H1 (cell line): ENCODE data around the gene PCYT2. TPM values are rescaled to one million over a fixed set of nuclear protein-coding genes. Genes with fewer than 3 reads are reported as not detected.

Experiments used
- CHD2 ChIP-seq: IDR thresholded peaks from 2 replicates; pipeline ENCODE4 v1.6.1; 2012; ENCODE audit warnings: low read length, improper control_type of control experiment
- CTCF ChIP-seq, 3 experiments: IDR thresholded peaks; 1 replicate in 2 of 3; 2 replicates in 1 of 3; pipeline versions ENCODE4 v1.5.1 to v1.6.1; 2011; ENCODE audit warnings: low read length in 3 of 3, mild to moderate bottlenecking in 3 of 3, inconsistent platforms in 2 of 3, low read depth in 1 of 3, moderate library complexity in 1 of 3; ENCODE audit not compliant: insufficient read depth in 1 of 3; ENCODE audit errors: control extremely low read depth in 1 of 3
- EP300 ChIP-seq, 2 experiments: IDR thresholded peaks; 1 replicate in 1 of 2; 2 replicates in 1 of 2; pipeline ENCODE4 v1.6.1; 2011 to 2012; ENCODE audit warnings: low read depth in 2 of 2, low read length in 2 of 2, mild to moderate bottlenecking in 2 of 2, borderline replicate concordance in 1 of 2, inconsistent platforms in 1 of 2, moderate library complexity in 1 of 2
- HDAC6 ChIP-seq: IDR thresholded peaks from one replicate; pipeline ENCODE4 v1.7.1; 2012; ENCODE audit warnings: low read depth, mild to moderate bottlenecking, inconsistent platforms, low read length, moderate library complexity
- RXRA ChIP-seq: IDR thresholded peaks from 2 replicates; pipeline ENCODE4 v1.6.1; 2011; ENCODE audit warnings: low read depth, mild to moderate bottlenecking, low read length, moderate library complexity; ENCODE audit not compliant: insufficient read depth
- SIN3A ChIP-seq, 2 experiments: IDR thresholded peaks in 1 of 2; conservative IDR thresholded peaks in 1 of 2; 2 replicates each; pipeline ENCODE4 v1.6.1; 2011 to 2012; ENCODE audit warnings: low read length in 2 of 2, improper control_type of control experiment in 1 of 2, low read depth in 1 of 2, mild to moderate bottlenecking in 1 of 2
- TCF12 ChIP-seq: IDR thresholded peaks from 2 replicates; pipeline ENCODE4 v1.6.1; 2011; ENCODE audit warnings: low read depth, mild to moderate bottlenecking, low read length
- YY1 ChIP-seq: IDR thresholded peaks from 2 replicates; pipeline ENCODE4 v1.6.1; 2011; ENCODE audit warnings: low read depth, mild to moderate bottlenecking, low read length
- polyA plus RNA-seq, 7 experiments: library from polyadenylated mRNA; depleted of rRNA in 3 of 7; stranded (reverse) in 5 of 7; unstranded in 2 of 7; fragments of >200 nt in 5 of 7; fragments of 200-250 nt in 2 of 7; gene quantifications; 1 replicate in 5 of 7; 2 replicates in 1 of 7; 4 replicates in 1 of 7; pipeline versions ENCODE4 v1.2.1 to v1.2.3, GENCODE V29; 2011 to 2013; ENCODE audit warnings: missing spikeins in 2 of 7, mixed read lengths in 2 of 7
- total RNA-seq: library from RNA; stranded (reverse); fragmentation: NEBNext Ultra II Directional; extraction: Animal tissue kit (Norgen Biotek cat#: 25700); gene quantifications from 2 replicates; pipeline ENCODE4 v1.2.1, GENCODE V29; 2021
- TF ChIP-seq, protein P1 (sequence below): fragments of 300-600 bp; sonication (generic); IDR thresholded peaks from 2 replicates; pipeline ENCODE4 v1.7.1; 2012; ENCODE audit warnings: low read length, moderate library complexity, mild to moderate bottlenecking, inconsistent platforms; ENCODE audit not compliant: insufficient replicate concordance

The PCYT2 gene
- total and polyA plus RNA-seq, 2 of the 8 experiments (the other 6 are each of a cell fraction or from before 2014, with no cell fraction given) = 29.9 to 31.3 TPM

DNA sequence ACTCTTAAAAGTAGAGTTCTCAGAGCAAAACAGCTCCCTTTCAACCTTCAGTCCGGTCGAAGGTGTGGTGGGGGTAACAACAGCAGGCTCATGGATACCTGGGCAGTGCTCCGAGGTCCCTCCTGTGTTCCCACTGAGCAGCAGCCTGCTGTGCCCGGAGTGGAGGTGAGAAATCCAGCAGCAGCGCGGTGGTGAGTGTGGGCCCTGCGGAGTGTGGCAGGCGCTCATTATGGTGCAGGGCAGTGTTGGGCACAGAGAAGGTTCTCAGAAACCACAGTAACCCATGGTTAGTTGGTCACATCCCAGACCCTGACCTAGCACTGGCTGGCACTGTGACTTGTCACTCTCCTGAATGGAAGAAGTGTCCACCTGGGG lies 45.9 kb downstream of the PCYT2 start (continued):
- TF ChIP-seq, protein P1, sequence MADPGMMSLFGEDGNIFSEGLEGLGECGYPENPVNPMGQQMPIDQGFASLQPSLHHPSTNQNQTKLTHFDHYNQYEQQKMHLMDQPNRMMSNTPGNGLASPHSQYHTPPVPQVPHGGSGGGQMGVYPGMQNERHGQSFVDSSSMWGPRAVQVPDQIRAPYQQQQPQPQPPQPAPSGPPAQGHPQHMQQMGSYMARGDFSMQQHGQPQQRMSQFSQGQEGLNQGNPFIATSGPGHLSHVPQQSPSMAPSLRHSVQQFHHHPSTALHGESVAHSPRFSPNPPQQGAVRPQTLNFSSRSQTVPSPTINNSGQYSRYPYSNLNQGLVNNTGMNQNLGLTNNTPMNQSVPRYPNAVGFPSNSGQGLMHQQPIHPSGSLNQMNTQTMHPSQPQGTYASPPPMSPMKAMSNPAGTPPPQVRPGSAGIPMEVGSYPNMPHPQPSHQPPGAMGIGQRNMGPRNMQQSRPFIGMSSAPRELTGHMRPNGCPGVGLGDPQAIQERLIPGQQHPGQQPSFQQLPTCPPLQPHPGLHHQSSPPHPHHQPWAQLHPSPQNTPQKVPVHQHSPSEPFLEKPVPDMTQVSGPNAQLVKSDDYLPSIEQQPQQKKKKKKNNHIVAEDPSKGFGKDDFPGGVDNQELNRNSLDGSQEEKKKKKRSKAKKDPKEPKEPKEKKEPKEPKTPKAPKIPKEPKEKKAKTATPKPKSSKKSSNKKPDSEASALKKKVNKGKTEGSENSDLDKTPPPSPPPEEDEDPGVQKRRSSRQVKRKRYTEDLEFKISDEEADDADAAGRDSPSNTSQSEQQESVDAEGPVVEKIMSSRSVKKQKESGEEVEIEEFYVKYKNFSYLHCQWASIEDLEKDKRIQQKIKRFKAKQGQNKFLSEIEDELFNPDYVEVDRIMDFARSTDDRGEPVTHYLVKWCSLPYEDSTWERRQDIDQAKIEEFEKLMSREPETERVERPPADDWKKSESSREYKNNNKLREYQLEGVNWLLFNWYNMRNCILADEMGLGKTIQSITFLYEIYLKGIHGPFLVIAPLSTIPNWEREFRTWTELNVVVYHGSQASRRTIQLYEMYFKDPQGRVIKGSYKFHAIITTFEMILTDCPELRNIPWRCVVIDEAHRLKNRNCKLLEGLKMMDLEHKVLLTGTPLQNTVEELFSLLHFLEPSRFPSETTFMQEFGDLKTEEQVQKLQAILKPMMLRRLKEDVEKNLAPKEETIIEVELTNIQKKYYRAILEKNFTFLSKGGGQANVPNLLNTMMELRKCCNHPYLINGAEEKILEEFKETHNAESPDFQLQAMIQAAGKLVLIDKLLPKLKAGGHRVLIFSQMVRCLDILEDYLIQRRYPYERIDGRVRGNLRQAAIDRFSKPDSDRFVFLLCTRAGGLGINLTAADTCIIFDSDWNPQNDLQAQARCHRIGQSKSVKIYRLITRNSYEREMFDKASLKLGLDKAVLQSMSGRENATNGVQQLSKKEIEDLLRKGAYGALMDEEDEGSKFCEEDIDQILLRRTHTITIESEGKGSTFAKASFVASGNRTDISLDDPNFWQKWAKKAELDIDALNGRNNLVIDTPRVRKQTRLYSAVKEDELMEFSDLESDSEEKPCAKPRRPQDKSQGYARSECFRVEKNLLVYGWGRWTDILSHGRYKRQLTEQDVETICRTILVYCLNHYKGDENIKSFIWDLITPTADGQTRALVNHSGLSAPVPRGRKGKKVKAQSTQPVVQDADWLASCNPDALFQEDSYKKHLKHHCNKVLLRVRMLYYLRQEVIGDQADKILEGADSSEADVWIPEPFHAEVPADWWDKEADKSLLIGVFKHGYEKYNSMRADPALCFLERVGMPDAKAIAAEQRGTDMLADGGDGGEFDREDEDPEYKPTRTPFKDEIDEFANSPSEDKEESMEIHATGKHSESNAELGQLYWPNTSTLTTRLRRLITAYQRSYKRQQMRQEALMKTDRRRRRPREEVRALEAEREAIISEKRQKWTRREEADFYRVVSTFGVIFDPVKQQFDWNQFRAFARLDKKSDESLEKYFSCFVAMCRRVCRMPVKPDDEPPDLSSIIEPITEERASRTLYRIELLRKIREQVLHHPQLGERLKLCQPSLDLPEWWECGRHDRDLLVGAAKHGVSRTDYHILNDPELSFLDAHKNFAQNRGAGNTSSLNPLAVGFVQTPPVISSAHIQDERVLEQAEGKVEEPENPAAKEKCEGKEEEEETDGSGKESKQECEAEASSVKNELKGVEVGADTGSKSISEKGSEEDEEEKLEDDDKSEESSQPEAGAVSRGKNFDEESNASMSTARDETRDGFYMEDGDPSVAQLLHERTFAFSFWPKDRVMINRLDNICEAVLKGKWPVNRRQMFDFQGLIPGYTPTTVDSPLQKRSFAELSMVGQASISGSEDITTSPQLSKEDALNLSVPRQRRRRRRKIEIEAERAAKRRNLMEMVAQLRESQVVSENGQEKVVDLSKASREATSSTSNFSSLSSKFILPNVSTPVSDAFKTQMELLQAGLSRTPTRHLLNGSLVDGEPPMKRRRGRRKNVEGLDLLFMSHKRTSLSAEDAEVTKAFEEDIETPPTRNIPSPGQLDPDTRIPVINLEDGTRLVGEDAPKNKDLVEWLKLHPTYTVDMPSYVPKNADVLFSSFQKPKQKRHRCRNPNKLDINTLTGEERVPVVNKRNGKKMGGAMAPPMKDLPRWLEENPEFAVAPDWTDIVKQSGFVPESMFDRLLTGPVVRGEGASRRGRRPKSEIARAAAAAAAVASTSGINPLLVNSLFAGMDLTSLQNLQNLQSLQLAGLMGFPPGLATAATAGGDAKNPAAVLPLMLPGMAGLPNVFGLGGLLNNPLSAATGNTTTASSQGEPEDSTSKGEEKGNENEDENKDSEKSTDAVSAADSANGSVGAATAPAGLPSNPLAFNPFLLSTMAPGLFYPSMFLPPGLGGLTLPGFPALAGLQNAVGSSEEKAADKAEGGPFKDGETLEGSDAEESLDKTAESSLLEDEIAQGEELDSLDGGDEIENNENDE = no peak
- TF ChIP-seq TCF12 = no peak
- TF ChIP-seq CTCF (IDR thresholded peaks at IDR 0.05; ENCODE audit: control extremely low read depth in 1 of 3, insufficient read depth in 1 of 3, low read depth in 1 of 3, low read length in 3 of 3) = no peak
- no peak for TF ChIP-seq HDAC6
- TF ChIP-seq CHD2 = no peak
- no peak for TF ChIP-seq RXRA
- TF ChIP-seq YY1 = no peak
- no peak for TF ChIP-seq EP300 (IDR thresholded peaks at IDR 0.05; ENCODE audit: borderline replicate concordance in 1 of 2, low read depth in 2 of 2, low read length in 2 of 2)
- no peak for TF ChIP-seq SIN3A (conservative IDR thresholded peaks at IDR 0.05 in 1 of 2, IDR thresholded peaks at IDR 0.05 in 1 of 2; ENCODE audit: low read depth in 1 of 2, low read length in 2 of 2)
